ENCODE measurements around the gene HSF2. TPM values are rescaled to one million over a fixed set of nuclear protein-coding genes. Genes with fewer than 3 reads are reported as not detected.

HSF2 gene
- total and polyA plus RNA-seq, 2 experiments from 2014 or later = 10.0 to 18.1 TPM

DNA sequence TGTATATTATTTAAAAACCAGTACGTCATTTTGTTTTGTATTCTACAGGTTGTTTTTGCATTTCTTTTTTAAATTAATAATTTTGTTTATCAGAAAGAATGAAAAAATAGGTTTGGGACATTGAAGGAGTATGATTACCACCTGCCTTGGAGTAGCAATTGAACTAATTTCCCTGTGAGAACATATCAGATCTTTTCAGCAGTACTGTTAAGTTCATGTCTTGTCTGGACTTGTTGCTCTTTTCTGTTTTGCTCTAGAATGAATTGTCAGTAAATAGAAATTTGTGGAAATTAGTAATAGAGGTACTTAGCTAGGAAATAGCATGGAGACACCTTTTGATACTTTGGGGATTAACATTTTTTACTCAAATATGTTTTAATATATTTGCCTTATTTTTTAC, 24.3 kb downstream of the HSF2 start:
- H3K27me3 Mint-ChIP-seq (ENCODE audit: insufficient read depth, low read depth, poor library complexity) = no peaks in the 10 kb centered on the region
- no peak overlapping the region for H3K27ac Mint-ChIP-seq
- no peaks in the 10 kb centered on the region for H3K9me3 Mint-ChIP-seq
- no peak for DNase-seq (ENCODE audit: low spot score)
- H3K36me3 Mint-ChIP-seq (ENCODE audit: low read depth) = peaks cover 14% of the 10 kb centered on the region; the same call in 2 of the 3 replicates
- H2AFZ ChIP-seq = no peak overlapping the region
- peaks cover 5% of the 10 kb centered on the region; the same call in 1 of the 2 replicates for H3K36me3 ChIP-seq (ENCODE audit: insufficient read depth)
- no peaks in the 10 kb centered on the region for H3K27me3 ChIP-seq (ENCODE audit: insufficient read depth)
- H3K9me2 ChIP-seq (ENCODE audit: insufficient read depth) = no peaks in the 10 kb centered on the region
- no peak overlapping the region for H3K4me3 Mint-ChIP-seq
- H3K79me2 ChIP-seq (replicated peaks; ENCODE audit: insufficient read depth) = no peaks in the 10 kb centered on the region
- no peaks in the 10 kb centered on the region for H3F3A ChIP-seq (replicated peaks; ENCODE audit: low read depth)
- no peak overlapping the region for H3K4me3 ChIP-seq
- H3K4me2 ChIP-seq = no peak overlapping the region
- TF ChIP-seq, protein P1, sequence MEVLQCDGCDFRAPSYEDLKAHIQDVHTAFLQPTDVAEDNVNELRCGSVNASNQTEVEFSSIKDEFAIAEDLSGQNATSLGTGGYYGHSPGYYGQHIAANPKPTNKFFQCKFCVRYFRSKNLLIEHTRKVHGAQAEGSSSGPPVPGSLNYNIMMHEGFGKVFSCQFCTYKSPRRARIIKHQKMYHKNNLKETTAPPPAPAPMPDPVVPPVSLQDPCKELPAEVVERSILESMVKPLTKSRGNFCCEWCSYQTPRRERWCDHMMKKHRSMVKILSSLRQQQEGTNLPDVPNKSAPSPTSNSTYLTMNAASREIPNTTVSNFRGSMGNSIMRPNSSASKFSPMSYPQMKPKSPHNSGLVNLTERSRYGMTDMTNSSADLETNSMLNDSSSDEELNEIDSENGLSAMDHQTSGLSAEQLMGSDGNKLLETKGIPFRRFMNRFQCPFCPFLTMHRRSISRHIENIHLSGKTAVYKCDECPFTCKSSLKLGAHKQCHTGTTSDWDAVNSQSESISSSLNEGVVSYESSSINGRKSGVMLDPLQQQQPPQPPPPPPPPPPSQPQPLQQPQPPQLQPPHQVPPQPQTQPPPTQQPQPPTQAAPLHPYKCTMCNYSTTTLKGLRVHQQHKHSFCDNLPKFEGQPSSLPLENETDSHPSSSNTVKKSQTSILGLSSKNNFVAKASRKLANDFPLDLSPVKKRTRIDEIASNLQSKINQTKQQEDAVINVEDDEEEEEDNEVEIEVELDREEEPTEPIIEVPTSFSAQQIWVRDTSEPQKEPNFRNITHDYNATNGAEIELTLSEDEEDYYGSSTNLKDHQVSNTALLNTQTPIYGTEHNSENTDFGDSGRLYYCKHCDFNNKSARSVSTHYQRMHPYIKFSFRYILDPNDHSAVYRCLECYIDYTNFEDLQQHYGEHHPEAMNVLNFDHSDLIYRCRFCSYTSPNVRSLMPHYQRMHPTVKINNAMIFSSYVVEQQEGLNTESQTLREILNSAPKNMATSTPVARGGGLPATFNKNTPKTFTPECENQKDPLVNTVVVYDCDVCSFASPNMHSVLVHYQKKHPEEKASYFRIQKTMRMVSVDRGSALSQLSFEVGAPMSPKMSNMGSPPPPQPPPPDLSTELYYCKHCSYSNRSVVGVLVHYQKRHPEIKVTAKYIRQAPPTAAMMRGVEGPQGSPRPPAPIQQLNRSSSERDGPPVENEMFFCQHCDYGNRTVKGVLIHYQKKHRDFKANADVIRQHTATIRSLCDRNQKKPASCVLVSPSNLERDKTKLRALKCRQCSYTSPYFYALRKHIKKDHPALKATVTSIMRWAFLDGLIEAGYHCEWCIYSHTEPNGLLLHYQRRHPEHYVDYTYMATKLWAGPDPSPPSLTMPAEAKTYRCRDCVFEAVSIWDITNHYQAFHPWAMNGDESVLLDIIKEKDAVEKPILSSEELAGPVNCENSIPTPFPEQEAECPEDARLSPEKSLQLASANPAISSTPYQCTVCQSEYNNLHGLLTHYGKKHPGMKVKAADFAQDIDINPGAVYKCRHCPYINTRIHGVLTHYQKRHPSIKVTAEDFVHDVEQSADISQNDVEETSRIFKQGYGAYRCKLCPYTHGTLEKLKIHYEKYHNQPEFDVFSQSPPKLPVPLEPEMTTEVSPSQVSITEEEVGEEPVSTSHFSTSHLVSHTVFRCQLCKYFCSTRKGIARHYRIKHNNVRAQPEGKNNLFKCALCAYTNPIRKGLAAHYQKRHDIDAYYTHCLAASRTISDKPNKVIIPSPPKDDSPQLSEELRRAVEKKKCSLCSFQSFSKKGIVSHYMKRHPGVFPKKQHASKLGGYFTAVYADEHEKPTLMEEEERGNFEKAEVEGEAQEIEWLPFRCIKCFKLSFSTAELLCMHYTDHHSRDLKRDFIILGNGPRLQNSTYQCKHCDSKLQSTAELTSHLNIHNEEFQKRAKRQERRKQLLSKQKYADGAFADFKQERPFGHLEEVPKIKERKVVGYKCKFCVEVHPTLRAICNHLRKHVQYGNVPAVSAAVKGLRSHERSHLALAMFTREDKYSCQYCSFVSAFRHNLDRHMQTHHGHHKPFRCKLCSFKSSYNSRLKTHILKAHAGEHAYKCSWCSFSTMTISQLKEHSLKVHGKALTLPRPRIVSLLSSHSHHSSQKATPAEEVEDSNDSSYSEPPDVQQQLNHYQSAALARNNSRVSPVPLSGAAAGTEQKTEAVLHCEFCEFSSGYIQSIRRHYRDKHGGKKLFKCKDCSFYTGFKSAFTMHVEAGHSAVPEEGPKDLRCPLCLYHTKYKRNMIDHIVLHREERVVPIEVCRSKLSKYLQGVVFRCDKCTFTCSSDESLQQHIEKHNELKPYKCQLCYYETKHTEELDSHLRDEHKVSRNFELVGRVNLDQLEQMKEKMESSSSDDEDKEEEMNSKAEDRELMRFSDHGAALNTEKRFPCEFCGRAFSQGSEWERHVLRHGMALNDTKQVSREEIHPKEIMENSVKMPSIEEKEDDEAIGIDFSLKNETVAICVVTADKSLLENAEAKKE (CRISPR knock-in tag; IDR thresholded peaks at IDR 0.05) = no peak
- TF ChIP-seq ZNF331 (CRISPR knock-in tag; IDR thresholded peaks at IDR 0.05; ENCODE audit: low read depth) = no peak
- no peak for TF ChIP-seq STAT1 (IDR thresholded peaks at IDR 0.05; ENCODE audit: unreplicated experiment)
- TF ChIP-seq ZNF114 (CRISPR knock-in tag; IDR thresholded peaks at IDR 0.05) = no peak
- no peak for TF ChIP-seq EZH2phosphoT487 (IDR thresholded peaks at IDR 0.05; ENCODE audit: unreplicated experiment)
- TF ChIP-seq POLR2AphosphoS5 (IDR thresholded peaks at IDR 0.05; ENCODE audit: low read depth) = no peak
- no peak for TF ChIP-seq EZH2 (IDR thresholded peaks at IDR 0.05; ENCODE audit: low read depth, unreplicated experiment)
- H3K4me1 Mint-ChIP-seq = peaks cover 6% of the 10 kb centered on the region; the same call in 2 of the 3 replicates
- H3K27ac ChIP-seq (ENCODE audit: low read depth) = no peak overlapping the region
- ATAC-seq = no peak
- H3K4me1 ChIP-seq (ENCODE audit: insufficient read depth) = no peaks in the 10 kb centered on the region
- H4K20me1 ChIP-seq (replicated peaks; ENCODE audit: insufficient read depth) = no peaks in the 10 kb centered on the region

DNA sequence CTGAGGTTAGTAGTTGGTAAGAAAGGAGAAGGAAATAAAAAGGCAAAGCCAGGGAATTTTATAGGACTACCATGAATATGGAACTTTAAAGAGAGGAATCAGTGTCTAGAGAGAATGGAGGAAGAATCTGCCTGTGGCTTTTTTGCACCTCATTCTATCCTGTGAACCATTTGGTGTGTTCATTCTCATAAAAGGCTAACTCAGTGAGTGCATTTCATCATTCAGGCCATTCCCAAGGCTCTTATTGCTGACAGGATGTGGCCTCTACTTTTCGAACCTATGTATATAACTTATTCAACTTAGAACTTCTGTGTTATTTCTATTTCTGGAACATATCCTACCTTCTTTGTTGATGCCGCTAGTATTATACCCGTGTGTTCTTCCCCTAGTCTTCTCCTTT, 27.1 kb downstream of the HSF2 start:
- Histone ChIP-seq H3K9me2 (ENCODE audit: insufficient read depth) (no peaks in the 10 kb centered on the region), H3K4me1 (ENCODE audit: insufficient read depth) (no peaks in the 10 kb centered on the region), H3K4me3 (no peak overlapping the region), H3K4me2 (no peak overlapping the region), H3K27me3 (ENCODE audit: insufficient read depth) (no peaks in the 10 kb centered on the region), H3K79me2 (replicated peaks; ENCODE audit: insufficient read depth) (no peaks in the 10 kb centered on the region), H3K27ac (ENCODE audit: low read depth) (no peak overlapping the region), H3K36me3 (ENCODE audit: insufficient read depth) (no peaks in the 10 kb centered on the region), H4K20me1 (replicated peaks; ENCODE audit: insufficient read depth) (no peaks in the 10 kb centered on the region), H3F3A (replicated peaks; ENCODE audit: low read depth) (no peaks in the 10 kb centered on the region), H2AFZ (no peak overlapping the region)
- DNase-seq (ENCODE audit: low spot score) (no peak), ATAC-seq (no peak)
- Mint-ChIP-seq H3K4me3 (no peak overlapping the region), H3K36me3 (ENCODE audit: low read depth) (peaks cover 11% of the 10 kb centered on the region; the same call in 1 of the 3 replicates), H3K27me3 (ENCODE audit: insufficient read depth, low read depth, poor library complexity) (no peaks in the 10 kb centered on the region), H3K9me3 (no peaks in the 10 kb centered on the region), H3K27ac (no peak overlapping the region), H3K4me1 (peaks cover 4% of the 10 kb centered on the region; the same call in 2 of the 3 replicates)
- no peak for TF ChIP-seq STAT1 (IDR thresholded peaks at IDR 0.05; ENCODE audit: unreplicated experiment)
- TF ChIP-seq NANOG (IDR thresholded peaks at IDR 0.05; ENCODE audit: borderline replicate concordance) = no peak
- TF ChIP-seq, protein P2, sequence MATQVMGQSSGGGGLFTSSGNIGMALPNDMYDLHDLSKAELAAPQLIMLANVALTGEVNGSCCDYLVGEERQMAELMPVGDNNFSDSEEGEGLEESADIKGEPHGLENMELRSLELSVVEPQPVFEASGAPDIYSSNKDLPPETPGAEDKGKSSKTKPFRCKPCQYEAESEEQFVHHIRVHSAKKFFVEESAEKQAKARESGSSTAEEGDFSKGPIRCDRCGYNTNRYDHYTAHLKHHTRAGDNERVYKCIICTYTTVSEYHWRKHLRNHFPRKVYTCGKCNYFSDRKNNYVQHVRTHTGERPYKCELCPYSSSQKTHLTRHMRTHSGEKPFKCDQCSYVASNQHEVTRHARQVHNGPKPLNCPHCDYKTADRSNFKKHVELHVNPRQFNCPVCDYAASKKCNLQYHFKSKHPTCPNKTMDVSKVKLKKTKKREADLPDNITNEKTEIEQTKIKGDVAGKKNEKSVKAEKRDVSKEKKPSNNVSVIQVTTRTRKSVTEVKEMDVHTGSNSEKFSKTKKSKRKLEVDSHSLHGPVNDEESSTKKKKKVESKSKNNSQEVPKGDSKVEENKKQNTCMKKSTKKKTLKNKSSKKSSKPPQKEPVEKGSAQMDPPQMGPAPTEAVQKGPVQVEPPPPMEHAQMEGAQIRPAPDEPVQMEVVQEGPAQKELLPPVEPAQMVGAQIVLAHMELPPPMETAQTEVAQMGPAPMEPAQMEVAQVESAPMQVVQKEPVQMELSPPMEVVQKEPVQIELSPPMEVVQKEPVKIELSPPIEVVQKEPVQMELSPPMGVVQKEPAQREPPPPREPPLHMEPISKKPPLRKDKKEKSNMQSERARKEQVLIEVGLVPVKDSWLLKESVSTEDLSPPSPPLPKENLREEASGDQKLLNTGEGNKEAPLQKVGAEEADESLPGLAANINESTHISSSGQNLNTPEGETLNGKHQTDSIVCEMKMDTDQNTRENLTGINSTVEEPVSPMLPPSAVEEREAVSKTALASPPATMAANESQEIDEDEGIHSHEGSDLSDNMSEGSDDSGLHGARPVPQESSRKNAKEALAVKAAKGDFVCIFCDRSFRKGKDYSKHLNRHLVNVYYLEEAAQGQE (IDR thresholded peaks at IDR 0.05; ENCODE audit: unreplicated experiment) = no peak
